GM18502 (cell line): ENCODE data around the gene PNMA6A.
A peak's percentile ranks its signal among the peaks of the same experiment; 100 is the strongest.
"Not testable (repeated sequence)": the region's sequence is repeated elsewhere in the genome, so short reads cannot be mapped to it uniquely, and the experiment has no call there.

ENCODE experiments used
- ATAC-seq: cut with Tn5 transposase; IDR thresholded peaks from one replicate; pipeline ENCODE4 v1.9.1; 2021; ENCODE audit warnings: mild to moderate bottlenecking; ENCODE audit not compliant: unreplicated experiment, poor library complexity

PNMA6A gene

DNA sequence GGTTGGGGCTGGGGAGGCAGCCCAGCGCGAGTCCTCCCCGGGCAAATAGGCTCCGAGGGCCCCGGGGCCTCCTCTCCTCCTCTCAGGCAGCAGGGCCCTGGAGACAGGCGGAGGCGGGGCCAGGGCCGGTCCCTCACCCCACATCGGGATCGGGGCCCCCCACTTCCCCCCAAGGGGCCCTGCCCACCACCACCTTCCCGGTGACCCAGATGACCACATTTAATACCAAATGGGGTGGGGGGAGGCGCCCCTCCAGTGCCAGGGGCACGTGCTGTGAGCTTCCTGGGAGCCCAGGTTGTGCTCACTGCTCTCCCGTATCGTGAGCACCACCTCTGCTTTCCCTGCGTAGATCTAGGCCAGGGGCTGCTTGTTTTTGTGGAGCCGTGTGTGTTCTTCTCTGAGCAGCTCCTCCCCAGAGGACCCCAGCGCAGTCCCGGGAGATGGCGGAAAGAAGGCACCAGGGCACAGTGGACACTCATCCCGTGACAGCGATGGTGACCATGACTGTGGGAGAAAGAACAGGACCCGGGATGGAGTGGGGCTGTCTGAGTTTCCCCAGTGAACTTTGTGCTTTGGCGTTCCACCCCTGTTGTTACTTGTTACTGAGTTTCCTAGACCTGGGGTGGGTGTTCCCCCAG lies 2.1 kb downstream of the PNMA6A start:
- no peak for ATAC-seq

- ATAC-seq = no peak
Observed at GRCh38 chrX:153074935-153075334, 2.7 kb downstream of the PNMA6A start.

DNA sequence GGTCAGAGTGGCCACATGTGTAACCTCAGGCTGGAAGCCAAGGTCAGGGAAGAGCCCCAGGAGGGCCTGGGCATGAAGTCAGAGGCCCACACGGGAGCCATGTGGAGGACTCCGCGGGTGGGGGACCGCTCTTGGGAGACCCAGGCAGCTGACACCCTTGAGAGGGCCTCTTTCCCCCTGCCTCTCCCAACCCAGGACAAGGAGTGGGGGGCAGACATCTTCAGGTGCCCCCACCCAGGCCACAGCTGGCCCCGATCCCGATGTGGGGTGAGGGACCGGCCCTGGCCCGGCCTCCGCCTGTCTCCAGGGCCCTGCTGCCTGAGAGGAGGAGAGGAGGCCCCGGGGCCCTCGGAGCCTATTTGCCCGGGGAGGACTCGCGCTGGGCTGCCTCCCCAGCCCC lies 3.1 kb downstream of the PNMA6A start:
- no peak for ATAC-seq

- ATAC-seq = peak; percentile 40
Observed at GRCh38 chrX:153077437-153078135, 5.3 kb downstream of the PNMA6A start.

GRCh38 chrX:153083238-153083923 lies 11.1 kb downstream of the PNMA6A start:
- not testable (repeated sequence) for ATAC-seq

DNA sequence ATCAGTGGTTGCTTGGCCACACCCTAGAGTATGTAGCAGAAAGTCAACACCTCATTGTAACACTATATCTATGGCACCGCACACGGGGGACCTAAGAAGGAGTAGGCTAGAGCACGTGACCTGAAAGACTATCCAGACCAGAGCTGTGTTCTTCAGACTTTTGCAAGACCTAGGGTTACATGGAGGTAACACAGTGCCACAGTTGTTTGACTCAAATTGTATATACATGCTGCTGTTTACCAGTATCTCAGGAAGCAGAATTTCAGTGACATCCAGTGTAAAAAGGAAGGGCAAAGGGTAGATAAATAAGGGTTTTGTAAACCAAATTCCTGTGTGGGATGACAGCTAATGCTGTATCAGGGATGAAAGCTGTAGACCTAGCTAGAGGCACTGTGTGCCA lies 30.2 kb downstream of the PNMA6A start:
- no peak for ATAC-seq

DNA sequence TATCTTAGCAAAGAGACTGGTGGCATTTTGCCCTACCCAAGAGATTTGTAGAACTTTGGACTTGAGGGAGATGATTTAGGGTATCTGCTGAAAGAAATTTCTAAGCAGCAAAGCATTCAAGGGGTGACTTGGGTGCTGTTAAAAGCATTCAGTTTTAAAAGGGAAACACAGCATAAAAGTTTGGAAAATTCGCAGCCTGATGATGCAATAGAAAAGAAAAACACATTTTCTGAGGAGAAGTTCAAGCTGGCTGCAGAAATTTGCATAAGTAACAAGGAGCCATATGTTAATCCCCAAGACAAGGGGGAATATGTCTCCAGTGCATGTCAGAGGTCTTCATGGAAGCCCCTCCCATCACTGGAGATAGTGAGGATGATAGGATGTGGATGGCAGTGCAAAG lies 32.7 kb downstream of the PNMA6A start:
- ATAC-seq = not testable (repeated sequence)

- ATAC-seq = peak; percentile 34
Observed at GRCh38 chrX:153106092-153106801, 34.0 kb downstream of the PNMA6A start.

- not testable (repeated sequence) for ATAC-seq
Observed at GRCh38 chrX:153110735-153111134, 38.5 kb downstream of the PNMA6A start.

GRCh38 chrX:153113851-153114250 lies 41.6 kb downstream of the PNMA6A start:
- ATAC-seq = not testable (repeated sequence)

DNA sequence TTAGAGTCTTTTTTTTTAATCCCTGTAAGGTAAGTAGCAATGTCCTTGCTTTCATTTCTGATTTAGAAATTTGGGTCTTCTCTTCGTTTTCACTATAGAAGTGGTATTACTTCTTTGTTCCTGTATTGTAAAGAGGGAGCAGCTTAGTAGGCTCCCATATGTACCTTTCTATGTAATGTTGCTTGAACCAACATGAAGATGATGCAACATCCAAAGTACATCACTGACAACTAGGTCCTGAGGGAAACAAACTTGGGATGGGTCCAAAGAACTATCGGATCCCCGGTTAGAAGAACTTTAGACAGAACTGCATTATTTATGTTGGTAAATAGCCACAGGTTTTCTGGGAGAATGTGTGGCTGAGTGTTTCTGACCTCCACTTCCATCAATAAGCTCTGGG lies 45.5 kb downstream of the PNMA6A start:
- ATAC-seq = not testable (repeated sequence)

- ATAC-seq = not testable (repeated sequence)
Observed at GRCh38 chrX:153120230-153120629, 48.0 kb downstream of the PNMA6A start.

- ATAC-seq = not testable (repeated sequence)
Observed at GRCh38 chrX:153123468-153123867, 51.2 kb downstream of the PNMA6A start.
